PC-9 (cell line): ENCODE data around the gene GUCY2C. TPM values are rescaled to one million over a fixed set of nuclear protein-coding genes. Genes with fewer than 3 reads are reported as not detected.
A peak's percentile ranks its signal among the peaks of the same experiment; 100 is the strongest.

Experiments
- BruUV-seq: library from RNA; stranded (reverse); fragments of 400-500 nt; replicated peaks from 2 replicates; lab custom pipeline; 2021; lab: Mats Ljungman, UMichigan
- CTCF ChIA-PET: fragments of 300-600 bp; sonication (Branson Sonifier 250); formaldehyde crosslinking; loops from one replicate; lab custom pipeline; 2022; ENCODE audit warnings: antibody characterized with exemption; lab: Charles Lee
- POLR2A ChIA-PET: fragments of 300-600 bp; sonication (Branson Sonifier 250); formaldehyde crosslinking; loops from one replicate; lab custom pipeline; 2022; ENCODE audit warnings: antibody characterized with exemption; ENCODE audit not compliant: unreplicated experiment; lab: Charles Lee
- DNase-seq, 2 experiments: peaks; one replicate each; pipeline versions ENCODE4 v3.0.0 to v3.0.0-alpha.2; 2015 to 2022; ENCODE audit warnings: mixed read lengths in 1 of 2
- H2AFZ ChIP-seq: fragments of 200-600 bp; sonication (generic); 2 replicates; pipeline ENCODE4 v1.8.1; 2017; ENCODE audit warnings: antibody characterized with exemption
- H3F3A ChIP-seq: fragments of 200-600 bp; sonication (generic); 2 replicates; pipeline ENCODE4 v1.8.1; 2017; ENCODE audit warnings: antibody characterized with exemption, mild to moderate bottlenecking, low read depth; ENCODE audit not compliant: insufficient read depth
- H3K27ac ChIP-seq: fragments of 200-600 bp; sonication (generic); 2 replicates; pipeline ENCODE4 v1.6.1; 2016; ENCODE audit warnings: mixed run types
- H3K27me3 ChIP-seq: fragments of 200-600 bp; sonication (generic); 2 replicates; pipeline ENCODE4 v1.6.1; 2016; ENCODE audit warnings: low read depth, mixed run types; ENCODE audit not compliant: insufficient read depth
- H3K36me3 ChIP-seq: fragments of 200-600 bp; sonication (generic); 2 replicates; pipeline ENCODE4 v1.6.1; 2016; ENCODE audit warnings: low read depth, mixed run types
- H3K4me1 ChIP-seq: fragments of 200-600 bp; sonication (generic); replicated peaks from 2 replicates; pipeline ENCODE4 v1.6.1; 2016; ENCODE audit warnings: mixed run types; ENCODE audit not compliant: insufficient read depth
- H3K4me2 ChIP-seq: fragments of 200-600 bp; sonication (generic); 2 replicates; pipeline ENCODE4 v1.6.1; 2017; ENCODE audit warnings: mixed run types
- H3K4me3 ChIP-seq: fragments of 200-600 bp; sonication (generic); 2 replicates; pipeline ENCODE4 v1.6.1; 2016; ENCODE audit warnings: mixed run types
- H3K79me2 ChIP-seq: fragments of 200-600 bp; sonication (generic); 2 replicates; pipeline ENCODE4 v1.6.1; 2017; ENCODE audit warnings: low read depth, mixed run types
- H3K9me2 ChIP-seq: fragments of 200-600 bp; sonication (generic); 2 replicates; pipeline ENCODE4 v1.8.1; 2017; ENCODE audit warnings: mild to moderate bottlenecking; ENCODE audit not compliant: insufficient read depth
- H3K9me3 ChIP-seq: fragments of 200-600 bp; sonication (generic); 2 replicates; pipeline ENCODE4 v1.8.1; 2016; ENCODE audit warnings: low read depth; ENCODE audit not compliant: insufficient read depth
- H4K20me1 ChIP-seq: fragments of 200-600 bp; sonication (generic); 2 replicates; pipeline ENCODE4 v1.8.1; 2017; ENCODE audit not compliant: insufficient read depth
- EZH2 ChIP-seq: fragments of 200-600 bp; sonication (generic); IDR thresholded peaks from 2 replicates; pipeline ENCODE4 v1.8.0; 2017; ENCODE audit warnings: antibody characterized with exemption, low read depth
- intact Hi-C: fragments of 100-400 bp; cut with micrococcal nuclease; formaldehyde crosslinking; loops from one replicate; pipeline ENCODE4 v1.10.0; 2022; ENCODE audit not compliant: unreplicated experiment
- total RNA-seq: library from RNA; stranded (reverse); gene quantifications from 2 replicates; pipeline ENCODE4 v1.2.3, GENCODE V29; 2021
- TF ChIP-seq, protein P1 (sequence below): fragments of 200-600 bp; sonication (generic); conservative IDR thresholded peaks from 2 replicates; pipeline ENCODE4 v1.6.1; 2017; ENCODE audit warnings: mixed run types, antibody characterized with exemption, mild to moderate bottlenecking, moderate library complexity

GUCY2C gene
- total RNA-seq, 1 experiment from 2014 or later = not detected

DNA sequence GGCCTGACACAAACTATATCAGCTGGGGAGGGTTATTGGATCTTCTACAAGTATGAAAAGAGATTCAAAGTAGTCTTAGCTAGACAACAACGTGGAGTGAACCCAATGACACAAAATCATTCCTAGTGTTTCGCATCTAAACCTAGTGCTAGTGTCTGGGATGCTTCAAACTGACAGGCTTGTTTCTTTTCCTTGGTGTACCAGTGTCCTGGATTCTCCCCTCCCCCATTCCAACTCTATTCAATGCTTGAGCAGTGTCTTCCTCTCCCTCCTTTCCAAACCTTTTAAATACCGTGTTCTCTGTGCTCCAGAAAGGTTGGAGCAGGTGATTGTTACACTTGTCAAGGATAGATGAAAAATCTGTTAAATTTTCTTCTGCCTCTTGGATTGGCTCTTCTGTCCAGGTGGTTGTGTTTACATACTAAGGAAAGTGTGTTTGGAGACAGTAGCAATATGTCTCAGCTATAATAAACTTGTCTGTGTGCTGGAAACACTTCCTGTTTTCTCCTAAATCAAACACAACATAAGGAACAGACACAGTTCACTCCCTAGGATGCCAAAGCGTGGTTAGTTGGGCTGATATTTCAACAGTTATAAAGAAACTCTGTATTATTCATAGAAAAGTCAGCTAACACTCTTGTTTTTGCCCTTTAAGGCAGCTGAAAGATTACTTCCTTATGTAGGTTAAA is 14.4 kb upstream of the GUCY2C start:
- TF ChIP-seq, protein P1, sequence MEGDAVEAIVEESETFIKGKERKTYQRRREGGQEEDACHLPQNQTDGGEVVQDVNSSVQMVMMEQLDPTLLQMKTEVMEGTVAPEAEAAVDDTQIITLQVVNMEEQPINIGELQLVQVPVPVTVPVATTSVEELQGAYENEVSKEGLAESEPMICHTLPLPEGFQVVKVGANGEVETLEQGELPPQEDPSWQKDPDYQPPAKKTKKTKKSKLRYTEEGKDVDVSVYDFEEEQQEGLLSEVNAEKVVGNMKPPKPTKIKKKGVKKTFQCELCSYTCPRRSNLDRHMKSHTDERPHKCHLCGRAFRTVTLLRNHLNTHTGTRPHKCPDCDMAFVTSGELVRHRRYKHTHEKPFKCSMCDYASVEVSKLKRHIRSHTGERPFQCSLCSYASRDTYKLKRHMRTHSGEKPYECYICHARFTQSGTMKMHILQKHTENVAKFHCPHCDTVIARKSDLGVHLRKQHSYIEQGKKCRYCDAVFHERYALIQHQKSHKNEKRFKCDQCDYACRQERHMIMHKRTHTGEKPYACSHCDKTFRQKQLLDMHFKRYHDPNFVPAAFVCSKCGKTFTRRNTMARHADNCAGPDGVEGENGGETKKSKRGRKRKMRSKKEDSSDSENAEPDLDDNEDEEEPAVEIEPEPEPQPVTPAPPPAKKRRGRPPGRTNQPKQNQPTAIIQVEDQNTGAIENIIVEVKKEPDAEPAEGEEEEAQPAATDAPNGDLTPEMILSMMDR = no peak
- H3K4me1 ChIP-seq = peaks cover 7% of the 10 kb centered on the region; the same call in 1 of the 2 replicates
- no peaks in the 10 kb centered on the region for H4K20me1 ChIP-seq
- no peaks in the 10 kb centered on the region for H3K79me2 ChIP-seq
- H3K36me3 ChIP-seq = no peaks in the 10 kb centered on the region
- DNase-seq = no peak
- H3K4me3 ChIP-seq = no peak overlapping the region
- H3K9me3 ChIP-seq = no peaks in the 10 kb centered on the region
- H3K27me3 ChIP-seq = no peaks in the 10 kb centered on the region
- POLR2A ChIA-PET = interaction anchor here (0.7 kb wide), 1 partner anchor 160 kb away, joined by 4 read pairs; no protein-coding TSS in a partner anchor
- H3K27ac ChIP-seq = no peak overlapping the region
- peak overlapping the region; percentile 56 for H2AFZ ChIP-seq
- H3K9me2 ChIP-seq = no peaks in the 10 kb centered on the region
- H3K4me2 ChIP-seq = no peak overlapping the region
- no peaks in the 10 kb centered on the region for H3F3A ChIP-seq
- intact Hi-C loops = no loop called here
- no TSS peak for BruUV-seq
- CTCF ChIA-PET = no interaction called here

DNA sequence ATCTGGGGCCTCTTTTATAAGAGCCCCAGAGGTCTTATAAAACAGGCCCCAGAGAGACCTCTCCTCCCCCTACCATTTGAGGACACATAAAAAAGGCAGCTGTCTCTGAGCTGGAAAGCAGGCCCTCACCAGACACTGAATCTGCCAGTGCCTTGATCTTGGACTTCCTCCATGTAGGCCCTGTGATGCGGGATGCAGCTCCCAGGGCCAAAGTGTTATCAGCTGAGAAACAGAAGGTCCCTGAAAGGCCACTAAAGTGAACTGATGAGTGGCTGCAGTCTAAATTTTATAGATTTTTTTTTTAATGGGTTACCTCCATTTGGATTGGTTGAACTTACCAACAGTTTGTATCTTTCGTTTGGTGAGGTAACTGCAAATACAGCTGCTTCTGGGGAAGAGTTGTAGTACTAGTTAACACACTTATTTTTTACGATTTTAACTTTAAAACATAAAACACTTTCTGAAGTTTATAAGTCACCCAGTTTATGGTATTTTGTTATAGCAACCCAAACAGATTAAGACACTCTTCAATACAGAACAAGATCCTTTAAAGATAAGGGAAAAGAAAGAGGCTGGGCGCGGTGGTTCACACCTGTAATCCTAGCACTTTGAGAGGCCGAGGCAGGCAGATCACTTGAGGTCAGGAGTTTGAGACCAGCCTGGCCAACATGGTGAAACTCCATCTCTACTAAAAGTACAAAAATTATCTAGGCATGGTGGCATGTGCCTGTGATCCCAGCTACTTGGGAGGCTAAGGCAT is 5.6 kb upstream of the GUCY2C start:
- Histone ChIP-seq H3F3A (no peaks in the 10 kb centered on the region), H2AFZ (no peak overlapping the region), H3K4me3 (no peak overlapping the region), H3K36me3 (no peaks in the 10 kb centered on the region), H3K27me3 (no peaks in the 10 kb centered on the region), H3K27ac (no peak overlapping the region), H3K4me1 (no peaks in the 10 kb centered on the region), H3K9me2 (no peaks in the 10 kb centered on the region), H3K79me2 (no peaks in the 10 kb centered on the region), H4K20me1 (no peaks in the 10 kb centered on the region), H3K9me3 (no peaks in the 10 kb centered on the region), H3K4me2 (no peak overlapping the region)
- ChIA-PET CTCF (no interaction called here), POLR2A (no interaction called here)
- DNase-seq = no peak
- TF ChIP-seq EZH2 = no peak
- TF ChIP-seq, protein P1 = no peak
- BruUV-seq = no TSS peak
- intact Hi-C loops = no loop called here

DNA sequence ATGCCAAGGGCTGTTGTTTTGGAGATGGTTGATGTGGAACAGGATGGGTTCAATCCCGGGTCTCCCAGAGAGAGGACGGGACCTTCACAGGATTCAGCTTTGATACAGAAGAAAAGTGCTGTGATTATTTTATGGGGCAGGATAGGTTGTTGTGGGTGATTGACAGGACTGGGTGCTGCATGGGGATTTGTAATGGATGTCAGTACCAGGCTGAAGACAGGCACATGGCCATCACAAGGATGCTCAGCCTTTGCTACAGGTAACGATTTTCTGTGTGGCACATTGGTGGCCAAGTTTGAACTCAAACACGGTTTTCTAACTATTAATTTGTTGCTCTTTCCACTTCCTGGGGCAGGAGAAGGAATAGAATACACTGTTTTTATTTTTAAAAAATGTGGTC is 4.5 kb upstream of the GUCY2C start:
- POLR2A ChIA-PET = no interaction called here

More for the DNA sequence above, 4.5 kb upstream of the GUCY2C start:
- H4K20me1 ChIP-seq = no peaks in the 10 kb centered on the region
- H3K4me1 ChIP-seq = no peaks in the 10 kb centered on the region
- H3K9me3 ChIP-seq = no peaks in the 10 kb centered on the region
- TF ChIP-seq, protein P1 = no peak
- no peak for TF ChIP-seq EZH2
- no peak for DNase-seq
- no peaks in the 10 kb centered on the region for H3F3A ChIP-seq
- no peak overlapping the region for H2AFZ ChIP-seq
- no peak overlapping the region for H3K4me3 ChIP-seq
- BruUV-seq = no TSS peak
- H3K27me3 ChIP-seq = no peaks in the 10 kb centered on the region
- no peaks in the 10 kb centered on the region for H3K9me2 ChIP-seq
- H3K36me3 ChIP-seq = no peaks in the 10 kb centered on the region
- intact Hi-C loops = no loop called here
- CTCF ChIA-PET = no interaction called here
- no peak overlapping the region for H3K27ac ChIP-seq
- H3K79me2 ChIP-seq = no peaks in the 10 kb centered on the region
- no peak overlapping the region for H3K4me2 ChIP-seq
